ENCODE data around the gene FIBCD1. TPM values are rescaled to one million over a fixed set of nuclear protein-coding genes. Genes with fewer than 3 reads are reported as not detected.

The FIBCD1 gene
- total RNA-seq, 6 experiments from 2014 or later = not detected

DNA sequence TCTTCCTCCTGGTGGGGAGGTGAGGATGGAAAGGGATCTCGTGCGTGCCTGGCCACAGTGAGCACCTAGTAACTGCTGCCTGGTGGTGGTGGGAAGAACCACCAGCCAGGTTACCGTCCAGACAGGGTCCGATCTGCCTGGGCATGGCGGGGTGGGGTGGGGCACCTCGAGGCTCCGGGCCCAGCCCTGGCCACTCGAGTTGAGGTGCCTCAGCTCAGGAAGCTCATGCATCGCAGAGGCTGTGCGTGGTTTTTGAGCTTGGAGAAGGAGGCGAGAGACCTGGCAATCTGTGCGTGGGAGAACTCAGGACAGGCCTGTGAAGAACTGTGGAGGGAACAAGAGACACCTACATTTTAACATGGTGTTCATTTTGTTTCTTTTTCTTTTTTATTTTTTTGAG, 31.0 kb upstream of the FIBCD1 start:
- no peaks in the 10 kb centered on the region for H3K4me1 ChIP-seq
- no peak overlapping the region for H3K27ac ChIP-seq
- H3K4me3 ChIP-seq = no peak overlapping the region
- intact Hi-C loops (cut with DNase I) = no loop called here
- WGBS (ENCODE audit: insufficient coverage, low coverage, low lambda C conversion rate, missing lambda C conversion rate) = 61% methylated on average over 4 of the region's 12 CpGs
- H3K36me3 ChIP-seq = no peaks in the 10 kb centered on the region
- ATAC-seq (peak in 1 of 4 donors; percentile 30), DNase-seq (no peak)
- TF ChIP-seq, protein P1, sequence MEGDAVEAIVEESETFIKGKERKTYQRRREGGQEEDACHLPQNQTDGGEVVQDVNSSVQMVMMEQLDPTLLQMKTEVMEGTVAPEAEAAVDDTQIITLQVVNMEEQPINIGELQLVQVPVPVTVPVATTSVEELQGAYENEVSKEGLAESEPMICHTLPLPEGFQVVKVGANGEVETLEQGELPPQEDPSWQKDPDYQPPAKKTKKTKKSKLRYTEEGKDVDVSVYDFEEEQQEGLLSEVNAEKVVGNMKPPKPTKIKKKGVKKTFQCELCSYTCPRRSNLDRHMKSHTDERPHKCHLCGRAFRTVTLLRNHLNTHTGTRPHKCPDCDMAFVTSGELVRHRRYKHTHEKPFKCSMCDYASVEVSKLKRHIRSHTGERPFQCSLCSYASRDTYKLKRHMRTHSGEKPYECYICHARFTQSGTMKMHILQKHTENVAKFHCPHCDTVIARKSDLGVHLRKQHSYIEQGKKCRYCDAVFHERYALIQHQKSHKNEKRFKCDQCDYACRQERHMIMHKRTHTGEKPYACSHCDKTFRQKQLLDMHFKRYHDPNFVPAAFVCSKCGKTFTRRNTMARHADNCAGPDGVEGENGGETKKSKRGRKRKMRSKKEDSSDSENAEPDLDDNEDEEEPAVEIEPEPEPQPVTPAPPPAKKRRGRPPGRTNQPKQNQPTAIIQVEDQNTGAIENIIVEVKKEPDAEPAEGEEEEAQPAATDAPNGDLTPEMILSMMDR (IDR thresholded peaks at IDR 0.05) = no peak
- TF ChIP-seq POLR2A (IDR thresholded peaks at IDR 0.05) = no peak
- no peaks in the 10 kb centered on the region for H3K27me3 ChIP-seq
- no peaks in the 10 kb centered on the region for H3K9me3 ChIP-seq

DNA sequence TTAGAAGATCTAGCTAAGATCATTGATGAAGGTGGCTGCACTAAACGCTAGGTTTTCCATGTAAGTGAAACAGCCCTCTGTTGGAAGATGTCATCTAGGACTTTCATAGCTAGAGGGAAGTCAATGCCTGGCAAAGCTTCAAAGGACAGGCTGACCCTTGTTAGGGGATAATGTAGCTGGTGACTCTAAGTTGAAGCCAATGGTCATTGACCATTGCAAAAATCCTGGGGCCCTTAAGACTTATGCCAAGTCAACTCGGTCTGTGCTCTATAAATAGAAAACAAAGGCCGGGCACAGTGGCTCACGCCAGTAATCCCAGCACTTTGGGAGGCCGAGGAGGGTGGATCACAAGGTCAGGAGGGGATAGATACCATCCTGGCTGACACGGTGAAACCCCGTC, 26.6 kb upstream of the FIBCD1 start:
- intact Hi-C loops (cut with DNase I) = no loop called here
- Histone ChIP-seq H3K4me1 (no peaks in the 10 kb centered on the region), H3K27ac (no peak overlapping the region), H3K4me3 (no peak overlapping the region), H3K9me3 (no peaks in the 10 kb centered on the region), H3K36me3 (no peaks in the 10 kb centered on the region), H3K27me3 (no peaks in the 10 kb centered on the region)
- no peak for TF ChIP-seq POLR2A (IDR thresholded peaks at IDR 0.05)
- TF ChIP-seq, protein P1 (IDR thresholded peaks at IDR 0.05) = no peak
- WGBS (ENCODE audit: insufficient coverage, low coverage, low lambda C conversion rate, missing lambda C conversion rate) = 100% methylated on average over 1 of the region's 7 CpGs
- ATAC-seq = no peak
- DNase-seq = no peak

DNA sequence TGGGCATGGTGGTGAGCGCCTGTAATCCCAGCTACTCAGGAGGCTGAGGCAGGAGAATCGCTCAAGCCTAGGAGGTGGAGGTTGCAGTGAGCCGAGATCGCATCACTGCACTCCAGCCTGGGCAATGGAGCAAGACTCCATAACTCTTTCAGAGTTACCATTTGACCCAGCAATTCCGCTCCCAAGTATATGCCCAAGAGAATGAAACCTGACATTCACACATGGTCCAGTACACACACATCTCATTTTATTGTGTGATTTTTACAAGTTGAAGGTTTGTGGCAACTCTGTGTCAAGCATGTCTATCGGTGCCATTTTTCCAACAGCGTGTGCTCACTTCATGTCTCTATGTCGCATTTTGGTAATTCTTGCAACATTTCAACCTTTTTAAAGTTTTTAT, 24.9 kb upstream of the FIBCD1 start:
- Histone ChIP-seq H3K36me3 (no peaks in the 10 kb centered on the region), H3K4me1 (no peaks in the 10 kb centered on the region), H3K4me3 (no peak overlapping the region), H3K27me3 (no peaks in the 10 kb centered on the region), H3K9me3 (no peaks in the 10 kb centered on the region), H3K27ac (no peak overlapping the region)
- 93% methylated on average over 3 of the region's 8 CpGs for WGBS (ENCODE audit: insufficient coverage, low coverage, low lambda C conversion rate, missing lambda C conversion rate)
- TF ChIP-seq POLR2A (IDR thresholded peaks at IDR 0.05) = no peak
- TF ChIP-seq, protein P1 (IDR thresholded peaks at IDR 0.05) = no peak
- ATAC-seq (no peak), DNase-seq (no peak)
- intact Hi-C loops (cut with DNase I) = no loop called here

DNA sequence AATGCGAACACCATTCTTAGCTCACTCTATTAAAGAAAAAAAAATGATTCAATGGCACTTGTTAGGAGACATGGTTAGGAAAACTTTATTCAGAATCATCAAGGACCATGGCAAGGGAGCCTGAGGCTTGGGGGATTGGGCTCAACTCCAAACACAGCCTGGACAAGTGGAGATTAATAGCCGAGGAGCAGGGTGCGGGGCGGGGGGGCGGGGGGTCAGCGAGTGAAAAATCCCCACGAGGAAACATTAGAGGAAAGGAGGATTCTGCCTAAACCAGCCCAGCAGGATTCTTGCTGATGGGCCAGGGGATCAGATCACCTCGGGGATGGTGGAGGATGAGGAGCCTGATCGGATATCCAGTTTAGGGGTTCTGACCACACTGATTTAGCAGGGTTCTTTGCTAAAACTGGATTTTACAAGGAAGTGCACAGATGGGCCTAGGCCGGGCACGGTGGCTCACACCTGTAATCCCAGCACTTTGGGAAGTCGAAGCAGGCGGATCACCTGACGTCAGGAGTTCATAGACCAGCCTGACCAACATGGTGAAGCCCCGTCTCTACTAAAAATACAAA, 24.4 kb upstream of the FIBCD1 start:
- intact Hi-C loops (cut with DNase I) = no loop called here
- no peak for ATAC-seq
- WGBS (ENCODE audit: insufficient coverage, low coverage, low lambda C conversion rate, missing lambda C conversion rate) = 77% methylated on average over 9 of the region's 15 CpGs

More for the DNA sequence above, 24.4 kb upstream of the FIBCD1 start:
- Histone ChIP-seq H3K4me3 (no peak overlapping the region), H3K4me1 (no peaks in the 10 kb centered on the region), H3K36me3 (no peaks in the 10 kb centered on the region), H3K27ac (no peak overlapping the region), H3K9me3 (no peaks in the 10 kb centered on the region), H3K27me3 (no peaks in the 10 kb centered on the region)
- TF ChIP-seq POLR2A (IDR thresholded peaks at IDR 0.05) = no peak
- TF ChIP-seq, protein P1 (IDR thresholded peaks at IDR 0.05) = no peak
- no peak for DNase-seq
